Measurements from ENCODE around the gene DENND1A.
"Not testable (repeated sequence)": the region's sequence is repeated elsewhere in the genome, so short reads cannot be mapped to it uniquely, and the experiment has no call there.

The DENND1A gene

DNA sequence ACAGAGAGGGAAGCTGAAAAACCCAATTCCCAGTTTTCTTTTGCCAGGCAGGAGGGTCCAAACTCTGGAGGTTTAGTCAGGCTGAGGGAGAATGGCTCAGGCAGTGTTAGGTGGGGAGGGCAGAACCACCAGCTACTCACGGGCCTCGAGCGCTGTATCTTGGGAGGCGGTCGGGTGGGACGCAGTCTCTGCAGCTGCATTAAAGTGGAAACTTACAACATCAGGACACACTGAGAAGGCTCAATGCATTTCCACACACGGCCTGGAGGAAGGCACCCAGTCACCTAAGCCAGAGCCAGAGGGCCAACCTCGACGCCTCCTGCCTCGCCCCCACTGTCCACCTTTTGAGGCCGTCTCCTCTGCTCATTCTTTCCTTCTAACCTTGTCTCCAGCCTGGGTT is 518.3 kb downstream of the DENND1A start:
- no peak for DNase-seq (ENCODE audit: low spot score)

DNA sequence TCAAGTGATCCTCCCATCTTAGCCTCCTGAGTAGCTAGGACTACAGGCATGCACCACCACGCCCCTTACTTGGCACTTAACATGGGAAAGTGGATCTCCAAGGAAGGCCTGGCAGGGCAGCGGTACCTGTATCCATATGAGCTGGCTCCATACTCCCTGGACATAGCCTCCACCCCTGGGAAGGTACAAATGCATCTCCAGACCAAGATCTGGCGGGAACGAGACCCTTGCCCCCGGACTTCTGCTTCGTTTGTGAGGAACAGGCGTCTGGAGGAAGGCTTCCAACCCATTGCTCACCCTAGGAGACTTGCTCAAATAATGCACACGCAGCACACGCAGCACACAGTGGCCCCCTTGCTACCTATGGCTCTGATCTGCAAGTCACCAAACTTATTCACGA is 518.7 kb downstream of the DENND1A start:
- no peak for DNase-seq (ENCODE audit: low spot score)

DNA sequence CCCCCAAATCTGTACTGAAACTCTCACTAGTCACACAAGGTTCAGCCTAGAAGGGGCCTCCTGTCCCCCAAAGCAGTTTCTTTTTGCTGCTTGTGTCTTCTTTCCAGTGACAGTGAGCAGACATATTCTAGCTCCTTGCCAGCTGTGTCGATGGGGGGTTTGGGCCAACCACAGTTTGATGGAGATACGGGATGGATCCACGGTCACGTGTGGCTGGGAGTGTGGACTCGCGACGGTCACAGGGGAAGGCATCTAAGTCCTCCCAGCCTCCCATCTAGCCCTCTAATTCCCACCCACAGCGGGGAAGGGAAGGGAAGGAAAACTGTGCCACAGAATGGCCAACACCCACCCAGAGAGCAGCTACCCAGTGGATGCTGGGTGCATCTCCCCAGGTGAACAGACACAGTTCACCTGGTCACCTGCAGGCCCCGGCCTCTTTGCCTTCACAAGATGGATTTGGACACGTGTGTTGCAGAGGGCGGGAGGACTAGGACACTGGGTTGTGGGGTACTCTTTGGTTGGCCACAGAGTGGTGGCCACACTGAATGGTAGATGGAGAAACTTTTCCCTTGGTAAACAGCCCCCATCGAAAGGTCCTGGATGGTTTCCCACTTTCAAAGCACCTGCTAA is 519.5 kb downstream of the DENND1A start:
- no peak for DNase-seq (ENCODE audit: low spot score)

DNA sequence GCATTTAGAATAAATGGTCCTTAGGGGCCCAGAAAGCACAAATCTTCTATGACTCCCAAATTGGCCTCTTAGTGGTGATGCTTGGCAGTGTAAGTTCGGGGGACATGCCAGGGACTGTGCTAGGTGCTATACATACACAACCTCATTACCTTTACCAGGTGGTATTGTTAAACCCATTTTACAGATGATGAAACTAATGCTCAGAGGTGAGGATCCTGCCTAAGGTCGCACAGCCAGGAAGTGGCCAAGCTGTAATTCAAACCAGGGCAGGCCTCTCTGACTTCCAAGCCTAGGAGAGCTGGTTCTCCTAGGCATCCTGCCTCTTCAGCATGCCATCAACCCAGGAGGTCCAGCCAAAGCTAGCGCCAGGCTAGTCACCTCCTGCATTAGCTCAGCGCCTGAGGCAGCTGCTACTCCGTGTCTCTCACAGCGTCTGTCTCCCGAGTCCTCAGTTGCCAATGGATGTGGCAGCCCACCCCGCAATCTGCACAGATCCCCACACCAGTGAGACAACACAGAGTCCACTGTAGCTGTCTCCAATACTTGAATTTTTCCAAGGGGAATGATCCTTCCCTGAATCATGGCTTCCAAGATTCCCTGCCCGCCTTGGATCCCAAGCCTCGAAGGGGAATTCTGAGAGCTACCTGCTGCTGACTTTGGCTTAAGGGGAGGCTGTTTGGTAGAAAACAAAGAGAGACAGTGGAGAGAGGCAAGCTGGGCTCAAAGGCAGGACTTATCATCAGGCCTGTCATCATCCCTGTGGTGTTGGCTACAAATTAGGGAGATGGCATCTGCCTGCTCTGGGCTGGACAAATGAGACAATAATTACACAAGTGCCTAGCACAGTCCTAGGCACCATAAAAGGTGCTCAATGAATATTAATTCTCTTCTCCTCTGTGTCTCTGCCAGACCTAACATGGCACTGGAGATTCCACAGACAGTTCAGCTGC is 521.3 kb downstream of the DENND1A start:
- DNase-seq (ENCODE audit: low spot score): no peak

DNA sequence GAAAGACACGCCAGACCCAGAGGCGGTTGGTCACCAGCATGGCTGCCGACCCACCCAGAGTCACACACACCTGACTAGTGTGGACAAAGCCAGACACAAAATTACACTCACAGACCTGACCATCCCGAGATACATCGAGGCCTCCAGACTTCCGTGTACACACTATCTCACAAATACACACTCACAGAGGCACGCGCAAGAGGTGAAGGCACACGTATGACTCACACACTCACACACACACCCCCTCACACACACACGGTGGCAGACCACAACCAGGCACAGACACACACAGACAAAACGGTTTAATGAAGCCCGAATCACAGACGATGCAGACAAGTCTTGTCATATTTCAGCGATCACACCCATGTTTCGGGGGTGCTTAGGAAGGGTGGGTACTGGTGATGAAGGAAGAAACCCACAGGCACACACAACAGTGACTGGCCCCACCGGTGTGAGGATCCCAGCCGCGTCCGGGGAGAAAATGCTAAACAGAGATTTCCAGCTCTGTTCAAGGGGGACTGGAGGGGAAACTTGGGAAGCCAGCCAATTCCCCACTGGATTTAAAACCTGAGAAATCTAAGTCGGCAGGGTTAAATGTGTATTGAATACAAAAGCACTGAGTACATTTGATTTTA is 522.6 kb downstream of the DENND1A start:
- DNase-seq (ENCODE audit: low spot score): no peak

- DNase-seq (ENCODE audit: low spot score): no peak
Measured at GRCh38 chr9:123406691-123407216, 523.2 kb downstream of the DENND1A start.

- DNase-seq (ENCODE audit: low spot score): no peak
Measured at GRCh38 chr9:123406016-123406415, 523.9 kb downstream of the DENND1A start.

GRCh38 chr9:123402981-123403509 is 526.9 kb downstream of the DENND1A start:
- DNase-seq (ENCODE audit: low spot score): no peak

DNA sequence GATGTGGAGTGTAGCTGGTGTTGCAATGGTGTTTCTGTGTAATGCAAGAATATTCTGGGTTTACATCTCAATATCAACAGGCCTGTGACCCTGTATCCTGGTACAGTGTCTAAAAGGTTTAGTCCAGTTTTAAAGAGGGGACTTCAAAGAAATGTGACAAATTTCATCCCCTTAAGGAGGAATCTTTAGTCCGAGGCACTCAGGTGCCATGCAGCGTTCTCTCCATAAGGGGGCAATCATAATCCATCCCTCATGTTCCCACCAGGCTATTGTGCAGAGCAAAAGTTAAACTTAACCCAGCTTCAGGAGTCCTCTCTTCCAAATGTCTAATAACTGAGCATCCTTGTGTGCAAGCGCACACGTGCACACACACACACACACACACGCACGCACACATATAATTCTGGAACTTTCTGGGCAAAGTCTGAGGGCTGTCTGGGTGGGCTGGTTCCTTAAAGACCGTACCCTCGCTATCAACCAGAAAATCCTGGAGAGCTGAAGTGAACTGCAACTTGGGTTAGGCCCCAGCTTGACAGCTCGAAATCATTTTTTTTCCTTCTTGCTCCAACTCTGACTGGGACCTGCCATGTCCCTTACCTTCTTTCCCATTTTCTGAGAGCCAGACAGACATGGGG is 527.9 kb downstream of the DENND1A start:
- no peak for DNase-seq (ENCODE audit: low spot score)

- DNase-seq (ENCODE audit: low spot score): no peak
Measured at GRCh38 chr9:123400926-123401503, 528.9 kb downstream of the DENND1A start.

- DNase-seq (ENCODE audit: low spot score): no peak
Measured at GRCh38 chr9:123399803-123400378, 530.0 kb downstream of the DENND1A start.

- not testable (repeated sequence) for DNase-seq (ENCODE audit: low spot score)
Measured at GRCh38 chr9:123398938-123399337, 531.0 kb downstream of the DENND1A start.

GRCh38 chr9:123397975-123398374 is 532.0 kb downstream of the DENND1A start:
- no peak for DNase-seq (ENCODE audit: low spot score)

DNA sequence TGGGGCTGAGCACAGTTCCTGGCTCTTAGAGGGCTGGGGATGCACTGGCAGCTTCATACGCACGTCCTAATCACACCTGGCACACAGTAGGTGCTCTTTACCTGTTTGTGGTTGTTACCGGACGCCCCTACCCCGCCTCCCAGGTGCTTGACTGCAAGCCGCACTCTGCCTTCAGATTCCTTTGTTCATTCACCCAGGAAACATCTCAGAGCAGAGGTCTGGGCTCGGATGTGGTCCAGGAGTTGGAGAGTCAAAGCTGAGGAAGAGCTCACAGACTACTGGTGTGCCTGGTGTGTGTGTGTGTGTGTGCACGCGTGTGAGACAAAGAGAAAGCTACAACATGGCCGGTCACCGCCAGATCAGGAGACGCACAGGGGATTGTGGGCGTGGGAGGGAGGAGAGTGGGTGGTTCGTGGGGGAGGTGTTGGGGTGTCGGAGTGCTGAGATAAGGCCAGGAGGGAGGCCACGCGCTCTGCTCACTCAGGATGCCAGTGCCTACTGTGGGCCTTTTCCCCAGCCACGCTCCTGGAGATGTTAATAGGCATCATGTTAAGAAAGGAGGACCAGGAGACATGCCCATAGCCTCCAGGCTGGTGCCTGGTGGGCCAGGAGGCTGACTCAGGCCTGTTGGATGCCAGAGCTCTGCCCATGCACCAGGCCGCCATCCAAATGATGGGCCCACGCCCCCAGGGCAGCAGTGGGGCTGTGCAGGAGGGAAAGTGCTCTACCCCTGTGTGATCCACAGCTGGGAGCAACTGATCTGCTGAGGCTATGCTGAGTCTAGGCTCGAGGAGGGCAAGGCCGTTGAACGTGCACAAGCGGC is 534.0 kb downstream of the DENND1A start:
- no peak for DNase-seq (ENCODE audit: low spot score)

- no peak for DNase-seq (ENCODE audit: low spot score)
Measured at GRCh38 chr9:123395276-123395688, 534.6 kb downstream of the DENND1A start.

- DNase-seq (ENCODE audit: low spot score): no peak
Measured at GRCh38 chr9:123394291-123395235, 535.4 kb downstream of the DENND1A start.

DNA sequence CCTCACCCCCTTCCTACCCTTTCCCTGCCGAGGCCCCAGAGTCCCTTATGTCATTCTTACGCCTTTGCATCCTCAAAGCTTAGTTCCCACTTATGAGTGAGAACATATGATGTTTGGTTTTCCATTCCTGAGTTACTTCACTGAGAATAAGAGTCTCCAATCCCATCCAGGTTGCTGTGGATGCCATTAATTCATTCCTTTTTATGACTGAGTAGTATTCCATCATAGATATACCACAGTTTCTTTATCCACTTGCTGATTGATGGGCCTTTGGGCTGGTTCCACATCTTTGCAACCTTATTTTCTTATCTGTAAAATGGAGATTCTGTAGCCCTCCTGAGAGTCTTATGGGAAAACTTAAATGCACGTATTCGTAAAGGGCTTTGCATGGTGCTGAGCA is 537.1 kb downstream of the DENND1A start:
- DNase-seq (ENCODE audit: low spot score): no peak

DNA sequence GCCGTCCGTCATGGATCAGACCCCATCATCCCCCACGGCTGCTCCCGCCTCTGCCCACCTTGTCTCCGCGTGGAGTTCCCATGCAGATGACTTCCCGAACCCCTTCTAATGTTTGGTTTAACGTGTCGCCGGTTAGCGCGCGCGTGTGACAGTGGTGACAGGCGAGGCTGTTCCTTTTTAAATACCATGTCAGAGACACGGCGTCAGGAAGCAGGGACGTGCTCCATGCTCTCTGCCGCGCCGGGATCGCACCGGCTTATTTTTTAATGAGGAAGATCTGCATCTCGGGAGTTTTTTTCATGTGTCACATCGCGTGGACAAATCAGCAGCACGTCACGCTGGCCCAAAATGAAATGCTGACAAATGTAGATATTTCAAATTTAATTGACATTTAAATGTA is 538.0 kb downstream of the DENND1A start:
- no peak for DNase-seq (ENCODE audit: low spot score)

DNA sequence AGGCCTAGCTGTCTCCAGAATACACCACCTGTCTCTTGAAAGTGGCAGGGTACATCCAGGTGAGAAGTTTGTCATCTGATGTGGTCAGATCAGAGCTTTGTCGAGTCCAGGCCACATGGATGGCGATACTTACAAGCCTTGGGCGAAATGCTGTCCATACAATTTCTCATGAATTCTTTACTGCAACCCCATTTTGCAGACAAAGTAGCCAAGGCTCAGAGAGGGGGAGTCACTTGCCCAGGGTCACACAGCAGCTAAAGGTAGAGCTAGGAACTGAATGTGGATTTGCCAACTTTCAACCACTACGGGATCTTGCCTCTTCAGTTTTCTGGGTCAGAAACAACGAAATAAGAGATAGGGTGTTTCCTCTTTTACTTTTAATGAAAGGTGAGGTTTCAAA is 538.7 kb downstream of the DENND1A start:
- no peak for DNase-seq (ENCODE audit: low spot score)

All from CD4-positive, alpha-beta T cell treated with Interleukin-6 at 100 ng/mL for 8 hours (primary cell).